T-helper 9 cell (primary cell): Measurements from ENCODE around the gene METAP1.
"Not testable (repeated sequence)": the region's sequence is repeated elsewhere in the genome, so short reads cannot be mapped to it uniquely, and the experiment has no call there.

Experiments used
- DNase-seq: peaks from one replicate; pipeline ENCODE4 v3.0.0-alpha.2; 2020

The METAP1 gene

GRCh38 chr4:98998551-98998950 is 3.0 kb downstream of the METAP1 start:
- DNase-seq, result no peak

- DNase-seq, result no peak
Measured at GRCh38 chr4:99002279-99002678, 6.8 kb downstream of the METAP1 start.

- DNase-seq, result no peak
Measured at GRCh38 chr4:99008051-99008450, 12.5 kb downstream of the METAP1 start.

- DNase-seq, result no peak
Measured at GRCh38 chr4:99011910-99012309, 16.4 kb downstream of the METAP1 start.

- DNase-seq, result no peak
Measured at GRCh38 chr4:99013402-99013843, 17.9 kb downstream of the METAP1 start.

GRCh38 chr4:99013884-99014523 is 18.5 kb downstream of the METAP1 start:
- no peak for DNase-seq

GRCh38 chr4:99021386-99021785 is 25.9 kb downstream of the METAP1 start:
- no peak for DNase-seq

GRCh38 chr4:99022566-99022965 is 27.0 kb downstream of the METAP1 start:
- DNase-seq, result no peak

- DNase-seq, result not testable (repeated sequence)
Measured at GRCh38 chr4:99023800-99024251, 28.3 kb downstream of the METAP1 start.

GRCh38 chr4:99024481-99025275 is 29.2 kb downstream of the METAP1 start:
- DNase-seq, result no peak

GRCh38 chr4:99025506-99025905 is 30.0 kb downstream of the METAP1 start:
- DNase-seq, result no peak

- no peak for DNase-seq
Measured at GRCh38 chr4:99027304-99027703, 31.8 kb downstream of the METAP1 start.

- no peak for DNase-seq
Measured at GRCh38 chr4:99028187-99028586, 32.7 kb downstream of the METAP1 start.

- no peak for DNase-seq
Measured at GRCh38 chr4:99029018-99029735, 33.7 kb downstream of the METAP1 start.

GRCh38 chr4:99029852-99030251 is 34.3 kb downstream of the METAP1 start:
- DNase-seq, result no peak

- no peak for DNase-seq
Measured at GRCh38 chr4:99033956-99034355, 38.4 kb downstream of the METAP1 start.

- no peak for DNase-seq
Measured at GRCh38 chr4:99038213-99038612, 42.7 kb downstream of the METAP1 start.

GRCh38 chr4:99043346-99043745 is 47.8 kb downstream of the METAP1 start:
- no peak for DNase-seq

GRCh38 chr4:99047710-99048109 is 52.2 kb downstream of the METAP1 start:
- DNase-seq, result no peak

GRCh38 chr4:99052902-99053301 is 57.4 kb downstream of the METAP1 start:
- no peak for DNase-seq

GRCh38 chr4:99054428-99054994 is 59.0 kb downstream of the METAP1 start:
- no peak for DNase-seq

- DNase-seq, result no peak
Measured at GRCh38 chr4:99058228-99058627, 62.7 kb downstream of the METAP1 start.

GRCh38 chr4:99059550-99059949 is 64.0 kb downstream of the METAP1 start:
- no peak for DNase-seq
